Liver (tissue), 3 donors: ENCODE measurements around the gene DSC2.

ENCODE experiments used
- GABPA ChIP-seq, 2 donors: IDR thresholded peaks in 1 of 2; conservative IDR thresholded peaks in 1 of 2; 2 replicates each; pipeline ENCODE4 v1.6.1; 2016; ENCODE audit warnings: antibody characterized with exemption in 2 of 2, mild to moderate bottlenecking in 1 of 2, moderate library complexity in 1 of 2
- TF ChIP-seq, protein P1 (sequence below): fragments of 150-350 bp; IDR thresholded peaks from 2 replicates; pipeline ENCODE4 v1.5.1; 2017; ENCODE audit warnings: improper control_type of control experiment, low read depth, low read length; ENCODE audit not compliant: missing input control
- donor health status: healthy.
- donor health status: healthy.

DNA sequence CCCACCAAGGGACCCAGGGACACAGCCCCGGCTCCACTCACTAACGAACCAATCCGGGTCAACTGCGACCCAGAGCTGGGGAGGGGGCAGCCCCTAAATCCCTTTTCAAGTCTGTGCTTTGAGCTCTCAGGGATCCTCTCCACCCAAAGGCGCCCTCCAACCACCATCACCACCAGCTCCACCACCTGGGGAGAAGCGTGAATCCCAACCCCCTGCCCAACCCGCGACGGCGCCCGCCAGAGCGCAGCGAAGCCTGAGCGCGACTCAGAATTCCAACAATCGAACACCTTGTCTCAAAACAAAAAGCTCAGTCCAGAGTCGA is 60.2 kb downstream of the DSC2 start:
- TF ChIP-seq, protein P1, sequence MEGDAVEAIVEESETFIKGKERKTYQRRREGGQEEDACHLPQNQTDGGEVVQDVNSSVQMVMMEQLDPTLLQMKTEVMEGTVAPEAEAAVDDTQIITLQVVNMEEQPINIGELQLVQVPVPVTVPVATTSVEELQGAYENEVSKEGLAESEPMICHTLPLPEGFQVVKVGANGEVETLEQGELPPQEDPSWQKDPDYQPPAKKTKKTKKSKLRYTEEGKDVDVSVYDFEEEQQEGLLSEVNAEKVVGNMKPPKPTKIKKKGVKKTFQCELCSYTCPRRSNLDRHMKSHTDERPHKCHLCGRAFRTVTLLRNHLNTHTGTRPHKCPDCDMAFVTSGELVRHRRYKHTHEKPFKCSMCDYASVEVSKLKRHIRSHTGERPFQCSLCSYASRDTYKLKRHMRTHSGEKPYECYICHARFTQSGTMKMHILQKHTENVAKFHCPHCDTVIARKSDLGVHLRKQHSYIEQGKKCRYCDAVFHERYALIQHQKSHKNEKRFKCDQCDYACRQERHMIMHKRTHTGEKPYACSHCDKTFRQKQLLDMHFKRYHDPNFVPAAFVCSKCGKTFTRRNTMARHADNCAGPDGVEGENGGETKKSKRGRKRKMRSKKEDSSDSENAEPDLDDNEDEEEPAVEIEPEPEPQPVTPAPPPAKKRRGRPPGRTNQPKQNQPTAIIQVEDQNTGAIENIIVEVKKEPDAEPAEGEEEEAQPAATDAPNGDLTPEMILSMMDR, result no peak
- no peak for TF ChIP-seq GABPA (IDR thresholded peaks at IDR 0.05 in 1 of 2, conservative IDR thresholded peaks at IDR 0.05 in 1 of 2)
